ENCODE measurements around the gene RAX2. TPM values are rescaled to one million over a fixed set of nuclear protein-coding genes. Genes with fewer than 3 reads are reported as not detected.

The RAX2 gene
- total RNA-seq, 1 donor from 2014 or later = not detected

- no peak for TF ChIP-seq CTCF (IDR thresholded peaks at IDR 0.05; ENCODE audit: insufficient read depth, low read length, poor library complexity, severe bottlenecking)
Observed at GRCh38 chr19:3737487-3738205, 34.4 kb downstream of the RAX2 start.

GRCh38 chr19:3736106-3736724, 35.8 kb downstream of the RAX2 start:
- TF ChIP-seq CTCF (IDR thresholded peaks at IDR 0.05; ENCODE audit: insufficient read depth, low read length, poor library complexity, severe bottlenecking) = no peak
- H3K27me3 ChIP-seq (ENCODE audit: control insufficient read depth, insufficient read depth, low read length) = no peaks in the 10 kb centered on the region
- no peaks in the 10 kb centered on the region for H3K36me3 ChIP-seq (ENCODE audit: control insufficient read depth, insufficient read depth, low read length)
- H3K4me3 ChIP-seq (ENCODE audit: low read depth, low read length) = no peak overlapping the region
- DNase-seq (ENCODE audit: low read depth) = no peak

More at GRCh38 chr19:3737487-3738205, 34.4 kb downstream of the RAX2 start:
- Histone ChIP-seq H3K4me3 (ENCODE audit: low read depth, low read length) (no peak overlapping the region), H3K27me3 (ENCODE audit: control insufficient read depth, insufficient read depth, low read length) (no peaks in the 10 kb centered on the region), H3K36me3 (ENCODE audit: control insufficient read depth, insufficient read depth, low read length) (no peaks in the 10 kb centered on the region)
- DNase-seq (ENCODE audit: low read depth) = no peak

- Histone ChIP-seq H3K36me3 (ENCODE audit: control insufficient read depth, insufficient read depth, low read length) (no peaks in the 10 kb centered on the region), H3K4me3 (ENCODE audit: low read depth, low read length) (no peak overlapping the region), H3K27me3 (ENCODE audit: control insufficient read depth, insufficient read depth, low read length) (no peaks in the 10 kb centered on the region)
- no peak for TF ChIP-seq CTCF (IDR thresholded peaks at IDR 0.05; ENCODE audit: insufficient read depth, low read length, poor library complexity, severe bottlenecking)
- DNase-seq (ENCODE audit: low read depth) = no peak
Observed at GRCh38 chr19:3734310-3734600, 37.8 kb downstream of the RAX2 start.

- DNase-seq (ENCODE audit: low read depth) = no peak
- H3K27me3 ChIP-seq (ENCODE audit: control insufficient read depth, insufficient read depth, low read length) = no peaks in the 10 kb centered on the region
- TF ChIP-seq CTCF (IDR thresholded peaks at IDR 0.05; ENCODE audit: insufficient read depth, low read length, poor library complexity, severe bottlenecking) = no peak
- no peaks in the 10 kb centered on the region for H3K36me3 ChIP-seq (ENCODE audit: control insufficient read depth, insufficient read depth, low read length)
- no peak overlapping the region for H3K4me3 ChIP-seq (ENCODE audit: low read depth, low read length)
Observed at GRCh38 chr19:3733549-3734309, 38.3 kb downstream of the RAX2 start.

- H3K4me3 ChIP-seq (ENCODE audit: low read depth, low read length) = no peak overlapping the region
Observed at GRCh38 chr19:3732108-3732507, 39.9 kb downstream of the RAX2 start.

More at GRCh38 chr19:3732108-3732507, 39.9 kb downstream of the RAX2 start:
- Histone ChIP-seq H3K27me3 (ENCODE audit: control insufficient read depth, insufficient read depth, low read length) (no peaks in the 10 kb centered on the region), H3K36me3 (ENCODE audit: control insufficient read depth, insufficient read depth, low read length) (no peaks in the 10 kb centered on the region)
- DNase-seq (ENCODE audit: low read depth) = no peak
- TF ChIP-seq CTCF (IDR thresholded peaks at IDR 0.05; ENCODE audit: insufficient read depth, low read length, poor library complexity, severe bottlenecking) = no peak
